SU-DHL-6 (cell line): Measurements from ENCODE around the gene GNB5.

Experiments
- H2AFZ ChIP-seq: fragments of 200-600 bp; sonication (generic); 2 replicates; pipeline ENCODE4 v1.6.1; 2014; ENCODE audit warnings: low read depth, mild to moderate bottlenecking, moderate library complexity, mixed read lengths, antibody characterized with exemption, low read length; ENCODE audit not compliant: severe bottlenecking
- H3F3A ChIP-seq: fragments of 200-600 bp; shearing (Covaris generic); 2 replicates; pipeline ENCODE4 v1.6.0; 2016; ENCODE audit warnings: antibody characterized with exemption, mild to moderate bottlenecking; ENCODE audit not compliant: insufficient read depth
- H3K27ac ChIP-seq: fragments of 200-600 bp; sonication (generic); 2 replicates; pipeline ENCODE4 v1.5.1; 2016; ENCODE audit warnings: low read depth, mild to moderate bottlenecking, low read length, moderate library complexity, mixed read lengths
- H3K27me3 ChIP-seq: fragments of 200-600 bp; sonication (generic), shearing (Covaris generic); 2 replicates; pipeline ENCODE4 v1.6.0; 2014; ENCODE audit warnings: mild to moderate bottlenecking, low read length
- H3K36me3 ChIP-seq: fragments of 200-600 bp; sonication (generic); 2 replicates; pipeline ENCODE4 v1.6.1; 2014; ENCODE audit warnings: mild to moderate bottlenecking, low read length, mixed read lengths
- H3K4me2 ChIP-seq: fragments of 300-600, 200-600 bp; shearing (Covaris generic), sonication (generic); 2 replicates; pipeline ENCODE4 v1.6.0; 2014; ENCODE audit warnings: low read length, low read depth, mild to moderate bottlenecking; ENCODE audit not compliant: poor library complexity, severe bottlenecking
- H3K4me3 ChIP-seq: fragments of 200-600 bp; sonication (generic); 2 replicates; pipeline ENCODE4 v1.5.1; 2014; ENCODE audit warnings: antibody characterized with exemption, low read length, mild to moderate bottlenecking, mixed read lengths; ENCODE audit not compliant: insufficient read depth, poor library complexity, severe bottlenecking
- H3K79me2 ChIP-seq: fragments of 200-600 bp; sonication (generic); 2 replicates; pipeline ENCODE4 v1.6.1; 2014; ENCODE audit warnings: mild to moderate bottlenecking, low read length, moderate library complexity; ENCODE audit not compliant: insufficient read depth
- H3K9ac ChIP-seq: fragments of 200-600 bp; sonication (generic); 2 replicates; pipeline ENCODE4 v1.7.0; 2014; ENCODE audit warnings: mild to moderate bottlenecking, low read length
- H3K9me2 ChIP-seq: fragments of 200-600 bp; sonication (generic); replicated peaks from 2 replicates; pipeline ENCODE4 v1.6.1; 2014; ENCODE audit warnings: low read length; ENCODE audit not compliant: insufficient read depth
- H3K9me3 ChIP-seq: fragments of 200-600 bp; sonication (generic); 2 replicates; pipeline ENCODE4 v1.6.1; 2014; ENCODE audit warnings: low read length, mixed read lengths; ENCODE audit not compliant: insufficient read depth
- H4K20me1 ChIP-seq: fragments of 200-600 bp; sonication (generic); 2 replicates; pipeline ENCODE4 v1.6.1; 2014; ENCODE audit warnings: low read depth, mild to moderate bottlenecking, antibody characterized with exemption, low read length, moderate library complexity, mixed read lengths
- CTCF ChIP-seq: fragments of 200-600 bp; sonication (generic); IDR thresholded peaks from one replicate; pipeline ENCODE4 v1.5.1; 2017; ENCODE audit warnings: antibody characterized with exemption, mild to moderate bottlenecking, low read length, moderate library complexity; ENCODE audit not compliant: insufficient read depth, poor library complexity, severe bottlenecking
- EZH2phosphoT487 ChIP-seq: fragments of 200-600 bp; sonication (generic), shearing (Covaris generic); conservative IDR thresholded peaks from 2 replicates; pipeline ENCODE4 v1.6.1; 2018; ENCODE audit warnings: mild to moderate bottlenecking, antibody characterized with exemption, low read length, moderate library complexity, mixed read lengths

The GNB5 gene

GRCh38 chr15:52101542-52102323 is 89.5 kb downstream of the GNB5 start:
- no peaks in the 10 kb centered on the region for H3K36me3 ChIP-seq
- no peak overlapping the region for H3K9ac ChIP-seq
- H3K9me3 ChIP-seq: no peaks in the 10 kb centered on the region
- no peak overlapping the region for H3K27ac ChIP-seq
- TF ChIP-seq CTCF: no peak
- no peak for TF ChIP-seq EZH2phosphoT487
- no peak overlapping the region for H3K4me3 ChIP-seq
- H3K27me3 ChIP-seq: no peaks in the 10 kb centered on the region
- H4K20me1 ChIP-seq: no peaks in the 10 kb centered on the region
- H3K9me2 ChIP-seq: no peaks in the 10 kb centered on the region
- no peak overlapping the region for H3K4me2 ChIP-seq
- no peaks in the 10 kb centered on the region for H3F3A ChIP-seq
- H2AFZ ChIP-seq: no peak overlapping the region
- H3K79me2 ChIP-seq: no peaks in the 10 kb centered on the region

GRCh38 chr15:52100807-52101442 is 90.3 kb downstream of the GNB5 start:
- Histone ChIP-seq H3F3A (no peaks in the 10 kb centered on the region), H3K36me3 (no peaks in the 10 kb centered on the region), H3K4me2 (no peak overlapping the region), H4K20me1 (no peaks in the 10 kb centered on the region), H3K4me3 (no peak overlapping the region), H3K27ac (no peak overlapping the region), H3K9me2 (no peaks in the 10 kb centered on the region), H3K9me3 (no peaks in the 10 kb centered on the region), H3K27me3 (no peaks in the 10 kb centered on the region), H3K79me2 (no peaks in the 10 kb centered on the region), H3K9ac (no peak overlapping the region), H2AFZ (no peak overlapping the region)
- no peak for TF ChIP-seq CTCF
- no peak for TF ChIP-seq EZH2phosphoT487

GRCh38 chr15:52099651-52100272 is 91.4 kb downstream of the GNB5 start:
- H3K4me3 ChIP-seq: no peak overlapping the region

More at GRCh38 chr15:52099651-52100272, 91.4 kb downstream of the GNB5 start:
- Histone ChIP-seq H3K4me2 (no peak overlapping the region), H3K9me3 (no peaks in the 10 kb centered on the region), H4K20me1 (no peaks in the 10 kb centered on the region), H3K36me3 (no peaks in the 10 kb centered on the region), H3F3A (no peaks in the 10 kb centered on the region), H3K27ac (no peak overlapping the region), H3K9me2 (no peaks in the 10 kb centered on the region), H3K9ac (no peak overlapping the region), H3K27me3 (no peaks in the 10 kb centered on the region), H3K79me2 (no peaks in the 10 kb centered on the region), H2AFZ (no peak overlapping the region)
- TF ChIP-seq CTCF (no peak), EZH2phosphoT487 (no peak)
